GM19238 (cell line): ENCODE results near the gene LPO.

Experiments used
- DNase-seq: peaks from one replicate; pipeline ENCODE4 v3.0.0; 2011; ENCODE audit warnings: low spot score; ENCODE audit not compliant: insufficient read length

Gene LPO

DNA sequence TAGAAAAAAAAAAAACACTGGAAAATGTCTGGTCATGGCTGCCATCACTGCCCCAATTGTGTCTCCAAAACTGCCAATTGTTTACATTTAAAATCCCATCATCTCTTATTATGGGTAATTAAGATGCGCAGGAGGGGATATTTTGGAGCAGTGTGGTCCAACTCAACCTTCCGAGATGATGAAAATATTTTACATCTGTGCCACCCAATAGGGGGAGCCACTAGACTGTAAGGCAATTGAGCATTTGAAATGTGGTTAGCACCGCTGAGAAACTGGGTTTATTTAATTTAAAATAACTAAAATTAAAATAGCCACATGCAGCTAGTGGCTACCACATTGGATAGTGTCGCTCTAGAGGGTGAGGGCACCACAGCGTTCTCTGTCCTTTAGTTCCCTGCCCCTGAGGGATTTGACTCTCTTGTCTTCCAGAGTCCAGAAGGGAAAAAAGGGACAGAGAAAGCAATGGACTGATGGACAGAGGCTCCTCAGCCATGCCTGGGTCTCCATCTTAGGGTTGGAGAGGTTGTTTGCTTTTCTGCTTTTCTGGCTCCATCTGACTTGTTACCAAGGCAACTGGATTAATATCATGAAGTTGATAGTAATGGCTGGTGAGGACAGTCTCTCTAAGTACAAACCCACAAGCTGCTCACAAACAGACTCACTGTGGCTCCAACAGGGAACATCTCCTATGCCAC is 38.9 kb downstream of the LPO start:
- no peak for DNase-seq

GRCh38 chr17:58277802-58278595 is 39.6 kb downstream of the LPO start:
- no peak for DNase-seq

DNA sequence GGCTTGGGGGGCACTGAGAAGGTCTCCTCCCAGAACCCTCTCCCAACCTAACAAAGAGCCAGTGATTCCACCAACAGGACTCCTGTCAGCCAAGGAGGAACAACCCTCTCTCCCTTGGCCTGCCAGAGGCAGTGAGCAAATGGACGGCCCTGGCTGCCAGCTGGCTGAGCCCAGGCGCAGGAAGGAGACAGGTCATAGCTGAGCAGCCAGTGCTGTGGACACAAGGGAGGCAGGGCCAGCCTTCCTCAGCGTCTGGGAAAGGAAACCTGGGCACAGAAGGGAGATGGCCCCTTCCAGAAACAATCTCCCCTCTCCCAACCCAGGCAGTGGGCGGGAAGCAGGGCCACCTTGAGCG is 40.3 kb downstream of the LPO start:
- no peak for DNase-seq

DNA sequence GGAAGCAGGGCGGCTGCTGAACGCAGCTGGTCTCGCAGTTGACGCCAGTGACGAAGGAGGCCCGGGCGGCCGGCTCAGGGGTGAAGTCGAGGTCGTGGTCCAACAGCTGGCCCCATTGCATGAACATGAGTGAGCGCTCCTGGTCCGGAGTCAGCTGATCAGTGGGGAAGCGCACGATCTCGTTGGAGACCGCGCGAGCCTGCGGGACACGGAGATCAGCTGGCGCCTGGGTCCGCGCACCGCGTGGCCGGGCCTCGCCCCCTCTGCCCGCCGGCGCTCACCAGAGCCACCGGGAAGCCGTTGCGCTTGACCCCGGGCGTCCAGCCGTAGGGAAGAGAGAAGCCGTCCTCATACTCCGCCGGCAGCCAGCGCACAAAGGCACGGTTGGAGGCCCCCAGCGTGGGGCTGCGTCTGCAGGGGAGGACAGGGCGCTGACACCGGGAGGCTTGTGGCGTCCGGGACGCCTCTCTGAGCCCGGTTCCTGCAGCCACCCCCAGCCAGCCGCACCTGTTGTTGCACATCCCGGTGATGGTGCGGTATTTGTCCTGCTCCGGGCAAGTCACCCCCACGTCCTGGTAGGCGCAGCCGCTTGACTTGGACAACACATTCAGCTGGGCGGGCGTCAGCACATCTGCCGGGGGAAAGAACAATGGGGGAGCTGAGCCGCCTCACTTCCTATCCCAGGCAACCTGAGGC is 40.8 kb downstream of the LPO start:
- no peak for DNase-seq

- DNase-seq, result no peak
Measured at GRCh38 chr17:58279736-58280479, 41.5 kb downstream of the LPO start.

GRCh38 chr17:58280480-58281217 is 42.3 kb downstream of the LPO start, which contains the start of gene MPO:
TSS of gene MPO (minus strand) at chr17:58280935. CDS start at chr17:58280758, 177 bp downstream.
- DNase-seq, result no peak

GRCh38 chr17:58281511-58282011 is 43.2 kb downstream of the LPO start:
- DNase-seq, result no peak

DNA sequence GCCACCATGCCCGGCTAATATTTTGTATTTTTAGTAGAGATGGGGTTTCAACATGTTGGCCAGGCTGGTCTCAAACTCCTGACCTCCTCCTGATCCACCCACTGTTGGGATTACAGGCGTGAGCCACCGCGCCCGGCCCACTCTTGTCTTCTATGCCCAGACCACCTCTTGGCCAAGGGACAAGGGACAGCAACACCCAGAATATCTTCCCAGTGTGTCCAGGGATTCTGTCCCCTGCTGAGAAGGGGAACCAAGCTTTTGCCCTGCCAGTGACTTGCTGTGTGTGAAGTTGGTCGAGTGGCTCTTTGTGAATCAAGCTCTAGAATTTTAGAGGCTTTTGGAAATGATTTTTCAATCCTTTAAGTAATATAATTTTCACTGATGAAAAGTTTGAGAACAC is 44.1 kb downstream of the LPO start:
- DNase-seq, result no peak

DNA sequence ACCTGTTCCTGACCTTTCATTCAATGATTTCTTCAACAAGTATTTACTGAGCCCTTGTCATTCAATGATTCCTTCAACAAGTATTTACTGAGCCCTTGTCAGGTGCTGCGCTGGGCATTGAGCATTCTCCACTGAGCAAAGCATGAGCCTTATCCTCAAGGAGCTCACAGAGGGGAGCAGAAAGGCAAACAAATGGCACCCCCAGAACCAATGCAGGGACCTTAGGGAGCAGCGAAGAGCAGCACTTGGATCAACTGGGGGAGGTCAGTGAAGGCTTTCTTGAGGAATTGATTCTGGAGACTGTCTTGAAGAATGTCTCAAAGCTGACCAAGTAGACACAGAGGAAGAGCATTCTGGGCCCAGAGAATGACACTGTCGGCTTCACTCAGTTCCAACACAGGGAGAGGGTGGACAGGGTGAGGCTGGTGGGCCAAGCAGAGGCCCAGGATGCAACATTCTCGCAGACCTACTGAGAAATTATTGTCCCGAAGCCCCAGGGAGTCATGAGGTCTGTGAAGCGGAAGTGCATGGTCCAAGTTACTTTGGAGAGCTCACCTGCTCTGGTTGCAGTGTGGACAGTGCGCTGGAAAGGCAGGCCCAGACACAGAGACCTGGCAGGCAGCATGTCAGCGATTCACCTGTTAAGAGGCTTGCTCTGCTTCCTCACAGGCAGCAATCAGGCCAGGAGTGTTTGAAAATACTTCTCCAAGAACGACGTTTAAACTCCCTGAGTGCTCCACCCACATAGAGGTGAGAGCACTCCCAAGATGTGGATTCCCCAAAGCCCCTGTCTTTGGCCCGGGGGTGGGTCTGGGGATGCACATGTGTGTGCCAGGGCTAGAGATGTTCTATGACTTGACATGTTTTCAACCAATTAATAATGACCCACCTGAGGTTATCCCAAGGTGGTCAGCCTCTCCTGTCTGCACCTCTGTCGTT is 45.6 kb downstream of the LPO start:
- DNase-seq, result no peak

DNA sequence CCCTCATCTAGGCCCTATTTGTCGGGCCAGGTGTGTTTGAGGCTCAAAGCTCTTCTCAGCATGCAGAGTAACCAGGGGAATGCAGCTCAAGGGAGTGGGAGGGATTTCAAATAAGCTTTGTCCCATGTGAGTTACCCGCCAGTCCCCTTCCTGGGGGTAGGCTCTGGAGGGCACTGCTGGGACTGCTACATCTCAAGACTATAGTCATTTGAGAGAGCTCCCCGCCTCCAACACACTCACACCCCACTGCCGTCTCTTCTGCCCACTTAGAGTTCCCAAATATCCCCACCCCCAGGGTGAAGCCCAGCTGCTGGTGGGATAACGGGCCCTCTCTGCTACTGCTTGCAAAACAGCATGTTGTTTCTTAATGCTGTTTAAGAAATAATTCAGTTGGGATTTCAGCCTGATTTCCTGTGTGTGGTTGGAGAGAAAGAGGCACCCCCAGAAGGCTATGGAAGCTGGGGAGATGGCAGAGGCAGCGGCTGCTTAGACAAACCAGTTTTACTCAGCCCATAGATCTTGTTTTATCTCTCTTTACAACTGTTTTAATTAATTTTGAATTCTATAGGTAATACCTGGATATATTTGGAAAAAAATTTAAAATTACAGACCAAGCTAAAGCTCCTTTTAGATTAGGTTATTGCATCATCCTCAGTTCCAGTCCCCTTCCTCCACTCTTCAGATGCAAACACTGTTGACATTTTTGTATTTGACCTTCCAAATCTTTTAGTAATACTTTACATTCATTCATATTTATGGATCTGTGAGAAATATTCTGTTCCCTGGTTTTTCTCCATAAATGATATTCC is 46.4 kb downstream of the LPO start:
- DNase-seq, result no peak

GRCh38 chr17:58285422-58285810 is 47.0 kb downstream of the LPO start:
- DNase-seq, result no peak

- DNase-seq, result no peak
Measured at GRCh38 chr17:58289869-58290268, 51.5 kb downstream of the LPO start.

DNA sequence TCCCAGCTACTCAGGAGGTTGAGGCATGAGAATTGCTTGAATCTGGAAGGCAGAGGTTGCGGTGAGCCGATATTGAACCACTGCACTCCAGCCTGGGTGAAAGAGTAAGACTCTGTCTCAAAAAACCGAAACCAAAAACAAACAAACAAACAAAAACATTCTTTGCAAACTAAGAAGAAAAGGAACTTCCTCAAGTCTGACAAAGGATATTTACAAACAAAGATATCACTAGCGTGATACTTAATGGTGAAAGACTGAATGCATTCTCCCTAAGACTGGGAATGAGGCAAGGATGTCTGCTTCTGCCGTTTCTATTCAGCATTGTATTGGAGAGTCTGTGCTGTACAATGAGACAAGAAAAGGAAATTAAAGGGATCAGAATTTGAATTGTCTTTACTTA is 52.9 kb downstream of the LPO start:
- DNase-seq, result no peak

- no peak for DNase-seq
Measured at GRCh38 chr17:58294034-58294433, 55.6 kb downstream of the LPO start.

DNA sequence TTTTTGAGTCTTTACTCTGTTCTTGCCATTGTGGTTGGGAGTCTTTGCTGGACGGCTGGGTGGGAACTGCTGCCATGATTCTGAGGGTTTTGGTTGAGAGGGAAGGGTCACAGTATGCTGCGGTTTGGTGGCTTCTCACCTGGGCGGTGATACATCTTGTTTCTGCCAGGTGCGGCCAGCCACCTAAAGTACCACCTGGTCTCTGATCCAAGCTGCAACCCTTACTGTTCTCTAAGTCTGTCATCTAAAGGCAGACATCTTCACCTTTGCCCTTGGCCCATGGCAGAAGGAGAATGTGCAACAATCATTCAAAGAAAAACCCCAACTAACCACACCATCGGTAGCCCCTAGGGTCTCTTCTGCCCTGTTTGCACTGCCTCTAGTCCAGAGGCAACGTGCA is 62.0 kb downstream of the LPO start:
- no peak for DNase-seq

GRCh38 chr17:58301504-58302150 is 63.2 kb downstream of the LPO start:
- DNase-seq, result no peak

DNA sequence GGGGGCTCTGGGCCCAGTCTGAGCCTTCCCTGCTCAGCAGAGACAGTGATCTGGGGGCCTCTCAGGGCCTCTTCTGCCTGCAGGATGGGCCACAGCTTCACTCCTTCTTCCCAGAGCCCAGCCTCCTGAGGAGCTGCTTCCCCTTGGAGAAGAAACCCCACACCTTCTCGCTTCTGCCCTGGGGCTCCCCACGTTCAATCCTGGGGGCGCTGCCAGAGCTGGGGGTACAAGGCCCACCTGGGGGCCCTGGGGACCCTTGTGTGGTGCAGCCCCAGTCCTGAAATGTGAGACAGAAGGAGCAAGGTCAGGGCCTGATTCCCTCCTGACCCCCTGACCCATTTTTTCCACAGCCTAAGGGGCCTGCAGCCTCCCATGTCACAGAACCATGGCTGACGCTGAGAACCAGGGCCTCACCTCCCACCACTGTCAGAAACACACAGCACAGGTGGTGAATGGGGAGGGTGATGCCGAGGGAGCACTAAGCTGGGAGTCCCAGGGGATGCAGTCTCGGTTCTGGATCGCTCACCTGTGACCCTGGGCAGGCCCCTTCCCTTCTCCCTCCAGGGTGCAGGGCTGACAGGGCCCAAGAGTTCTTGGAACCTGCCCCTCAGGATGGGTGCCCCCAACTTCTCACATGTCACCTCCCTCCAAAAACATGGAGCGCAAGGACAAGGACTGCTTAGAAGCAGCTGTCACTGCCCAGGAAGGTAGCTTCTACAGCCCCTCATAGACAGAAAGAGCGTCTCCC is 64.0 kb downstream of the LPO start:
- DNase-seq, result no peak
